Measurements from ENCODE around the gene ATP5IF1. TPM values are rescaled to one million over a fixed set of nuclear protein-coding genes. Genes with fewer than 3 reads are reported as not detected.

The ATP5IF1 gene
- polyA plus RNA-seq, 2 donors = 283 to 534 TPM

- Histone ChIP-seq H3K4me1 (ENCODE audit: control insufficient read depth in 2 of 2, insufficient read depth in 2 of 2, low read length in 1 of 2) (peaks cover 0 to 9% of the 10 kb centered on the region in 2 donors), H3K9me3 (ENCODE audit: control insufficient read depth in 2 of 2, insufficient read depth in 1 of 2, low read depth in 1 of 2, low read length in 1 of 2) (no peaks in the 10 kb centered on the region), H3K4me3 (ENCODE audit: low read depth in 1 of 2, low read length in 2 of 2) (no peak overlapping the region), H3K27ac (ENCODE audit: low read depth in 2 of 2, low read length in 1 of 2) (no peak overlapping the region), H3K36me3 (ENCODE audit: control insufficient read depth in 2 of 2, insufficient read depth in 2 of 2, low read length in 1 of 2) (peaks cover 14 to 19% of the 10 kb centered on the region in 2 donors), H3K27me3 (ENCODE audit: control insufficient read depth in 1 of 2, insufficient read depth in 2 of 2, low read length in 2 of 2) (no peaks in the 10 kb centered on the region)
- 66 to 80% methylated on average over 8 of the region's 8 CpGs for WGBS, 2 donors
Measured at GRCh38 chr1:28199328-28200233, 36.3 kb upstream of the ATP5IF1 start.

GRCh38 chr1:28200234-28200873, 35.6 kb upstream of the ATP5IF1 start:
- Histone ChIP-seq H3K9me3 (ENCODE audit: control insufficient read depth in 2 of 2, insufficient read depth in 1 of 2, low read depth in 1 of 2, low read length in 1 of 2) (no peaks in the 10 kb centered on the region), H3K27ac (ENCODE audit: low read depth in 2 of 2, low read length in 1 of 2) (no peak overlapping the region), H3K4me3 (ENCODE audit: low read depth in 1 of 2, low read length in 2 of 2) (no peak overlapping the region), H3K36me3 (ENCODE audit: control insufficient read depth in 2 of 2, insufficient read depth in 2 of 2, low read length in 1 of 2) (peaks cover 14 to 19% of the 10 kb centered on the region in 2 donors), H3K4me1 (ENCODE audit: control insufficient read depth in 2 of 2, insufficient read depth in 2 of 2, low read length in 1 of 2) (peaks cover 0 to 9% of the 10 kb centered on the region in 2 donors), H3K27me3 (ENCODE audit: control insufficient read depth in 1 of 2, insufficient read depth in 2 of 2, low read length in 2 of 2) (no peaks in the 10 kb centered on the region)
- WGBS, 2 donors = 89 to 92% methylated on average over 6 of the region's 6 CpGs

GRCh38 chr1:28205243-28205642, 30.7 kb upstream of the ATP5IF1 start:
- WGBS, 2 donors = 72 to 83% methylated on average over 4 of the region's 4 CpGs
- peaks cover 15 to 19% of the 10 kb centered on the region in 2 donors for H3K36me3 ChIP-seq (ENCODE audit: control insufficient read depth in 2 of 2, insufficient read depth in 2 of 2, low read length in 1 of 2)

GRCh38 chr1:28208818-28209441, 27.0 kb upstream of the ATP5IF1 start:
- WGBS, 2 donors = 30 to 36% methylated on average over 4 of the region's 4 CpGs
- Histone ChIP-seq H3K27me3 (ENCODE audit: control insufficient read depth in 1 of 2, insufficient read depth in 2 of 2, low read length in 2 of 2) (no peaks in the 10 kb centered on the region), H3K9me3 (ENCODE audit: control insufficient read depth in 2 of 2, insufficient read depth in 1 of 2, low read depth in 1 of 2, low read length in 1 of 2) (no peaks in the 10 kb centered on the region), H3K27ac (ENCODE audit: low read depth in 2 of 2, low read length in 1 of 2) (no peak overlapping the region), H3K36me3 (ENCODE audit: control insufficient read depth in 2 of 2, insufficient read depth in 2 of 2, low read length in 1 of 2) (peaks cover 5% of the 10 kb centered on the region in 2 donors), H3K4me3 (ENCODE audit: low read depth in 1 of 2, low read length in 2 of 2) (no peak overlapping the region), H3K4me1 (ENCODE audit: control insufficient read depth in 2 of 2, insufficient read depth in 2 of 2, low read length in 1 of 2) (no peaks in the 10 kb centered on the region)

More at GRCh38 chr1:28205243-28205642, 30.7 kb upstream of the ATP5IF1 start:
- Histone ChIP-seq H3K4me1 (ENCODE audit: control insufficient read depth in 2 of 2, insufficient read depth in 2 of 2, low read length in 1 of 2) (no peaks in the 10 kb centered on the region), H3K27me3 (ENCODE audit: control insufficient read depth in 1 of 2, insufficient read depth in 2 of 2, low read length in 2 of 2) (no peaks in the 10 kb centered on the region), H3K9me3 (ENCODE audit: control insufficient read depth in 2 of 2, insufficient read depth in 1 of 2, low read depth in 1 of 2, low read length in 1 of 2) (no peaks in the 10 kb centered on the region), H3K27ac (ENCODE audit: low read depth in 2 of 2, low read length in 1 of 2) (no peak overlapping the region), H3K4me3 (ENCODE audit: low read depth in 1 of 2, low read length in 2 of 2) (no peak overlapping the region)

GRCh38 chr1:28209700-28210099, 26.2 kb upstream of the ATP5IF1 start:
- H3K36me3 ChIP-seq (ENCODE audit: control insufficient read depth in 2 of 2, insufficient read depth in 2 of 2, low read length in 1 of 2) = peaks cover 5% of the 10 kb centered on the region in 2 donors

GRCh38 chr1:28213315-28213714, 22.6 kb upstream of the ATP5IF1 start:
- H3K27ac ChIP-seq (ENCODE audit: low read depth in 2 of 2, low read length in 1 of 2) = no peak overlapping the region
- H3K27me3 ChIP-seq (ENCODE audit: control insufficient read depth in 1 of 2, insufficient read depth in 2 of 2, low read length in 2 of 2) = no peaks in the 10 kb centered on the region
- 54 to 56% methylated on average over 2 of the region's 2 CpGs for WGBS, 2 donors
- no peak overlapping the region for H3K4me3 ChIP-seq (ENCODE audit: low read depth in 1 of 2, low read length in 2 of 2)
- no peaks in the 10 kb centered on the region for H3K9me3 ChIP-seq (ENCODE audit: control insufficient read depth in 2 of 2, insufficient read depth in 1 of 2, low read depth in 1 of 2, low read length in 1 of 2)
- no peaks in the 10 kb centered on the region for H3K4me1 ChIP-seq (ENCODE audit: control insufficient read depth in 2 of 2, insufficient read depth in 2 of 2, low read length in 1 of 2)
- H3K36me3 ChIP-seq (ENCODE audit: control insufficient read depth in 2 of 2, insufficient read depth in 2 of 2, low read length in 1 of 2) = peaks cover 5% of the 10 kb centered on the region in 2 donors

More at GRCh38 chr1:28209700-28210099, 26.2 kb upstream of the ATP5IF1 start:
- no peaks in the 10 kb centered on the region for H3K4me1 ChIP-seq (ENCODE audit: control insufficient read depth in 2 of 2, insufficient read depth in 2 of 2, low read length in 1 of 2)
- no peak overlapping the region for H3K4me3 ChIP-seq (ENCODE audit: low read depth in 1 of 2, low read length in 2 of 2)
- no peaks in the 10 kb centered on the region for H3K27me3 ChIP-seq (ENCODE audit: control insufficient read depth in 1 of 2, insufficient read depth in 2 of 2, low read length in 2 of 2)
- H3K9me3 ChIP-seq (ENCODE audit: control insufficient read depth in 2 of 2, insufficient read depth in 1 of 2, low read depth in 1 of 2, low read length in 1 of 2) = no peaks in the 10 kb centered on the region
- WGBS, 2 donors = 52 to 63% methylated on average over 1 of the region's 1 CpG
- H3K27ac ChIP-seq (ENCODE audit: low read depth in 2 of 2, low read length in 1 of 2) = no peak overlapping the region

GRCh38 chr1:28229089-28229488, 6.8 kb upstream of the ATP5IF1 start:
- Histone ChIP-seq H3K27me3 (ENCODE audit: control insufficient read depth in 1 of 2, insufficient read depth in 2 of 2, low read length in 2 of 2) (no peaks in the 10 kb centered on the region), H3K27ac (ENCODE audit: low read depth in 2 of 2, low read length in 1 of 2) (no peak overlapping the region), H3K4me3 (ENCODE audit: low read depth in 1 of 2, low read length in 2 of 2) (no peak overlapping the region), H3K9me3 (ENCODE audit: control insufficient read depth in 2 of 2, insufficient read depth in 1 of 2, low read depth in 1 of 2, low read length in 1 of 2) (no peaks in the 10 kb centered on the region), H3K4me1 (ENCODE audit: control insufficient read depth in 2 of 2, insufficient read depth in 2 of 2, low read length in 1 of 2) (peaks cover 0 to 2% of the 10 kb centered on the region in 2 donors), H3K36me3 (ENCODE audit: control insufficient read depth in 2 of 2, insufficient read depth in 2 of 2, low read length in 1 of 2) (peaks cover 3 to 9% of the 10 kb centered on the region in 2 donors)

GRCh38 chr1:28229996-28230395, 5.9 kb upstream of the ATP5IF1 start:
- H3K36me3 ChIP-seq (ENCODE audit: control insufficient read depth in 2 of 2, insufficient read depth in 2 of 2, low read length in 1 of 2) = peaks cover 3 to 4% of the 10 kb centered on the region in 2 donors
- peaks cover 0 to 2% of the 10 kb centered on the region in 2 donors for H3K4me1 ChIP-seq (ENCODE audit: control insufficient read depth in 2 of 2, insufficient read depth in 2 of 2, low read length in 1 of 2)
- 79 to 81% methylated on average over 2 of the region's 2 CpGs for WGBS, 2 donors

GRCh38 chr1:28232558-28233263, 3.2 kb upstream of the ATP5IF1 start, which contains the start of gene DNAJC8:
DNAJC8 (minus strand) TSS chr1:28233029; CDS start chr1:28232998, 31 bp downstream.
- Histone ChIP-seq H3K27me3 (ENCODE audit: control insufficient read depth in 1 of 2, insufficient read depth in 2 of 2, low read length in 2 of 2) (no peaks in the 10 kb centered on the region), H3K9me3 (ENCODE audit: control insufficient read depth in 2 of 2, insufficient read depth in 1 of 2, low read depth in 1 of 2, low read length in 1 of 2) (no peaks in the 10 kb centered on the region), H3K36me3 (ENCODE audit: control insufficient read depth in 2 of 2, insufficient read depth in 2 of 2, low read length in 1 of 2) (peaks cover 0 to under 1% of the 10 kb centered on the region in 2 donors), H3K4me1 (ENCODE audit: control insufficient read depth in 2 of 2, insufficient read depth in 2 of 2, low read length in 1 of 2) (peaks cover 0 to 7% of the 10 kb centered on the region in 2 donors), H3K4me3 (ENCODE audit: low read depth in 1 of 2, low read length in 2 of 2) (peak within 1 kb of the TSS; percentile 86 to 96), H3K27ac (ENCODE audit: low read depth in 2 of 2, low read length in 1 of 2) (peak within 1 kb of the TSS; percentile 58 to 88)
- 0 to 1% methylated on average over 40 of the region's 40 CpGs for WGBS, 2 donors

More at GRCh38 chr1:28229996-28230395, 5.9 kb upstream of the ATP5IF1 start:
- Histone ChIP-seq H3K27ac (ENCODE audit: low read depth in 2 of 2, low read length in 1 of 2) (no peak overlapping the region), H3K9me3 (ENCODE audit: control insufficient read depth in 2 of 2, insufficient read depth in 1 of 2, low read depth in 1 of 2, low read length in 1 of 2) (no peaks in the 10 kb centered on the region), H3K27me3 (ENCODE audit: control insufficient read depth in 1 of 2, insufficient read depth in 2 of 2, low read length in 2 of 2) (no peaks in the 10 kb centered on the region), H3K4me3 (ENCODE audit: low read depth in 1 of 2, low read length in 2 of 2) (no peak overlapping the region)
